Mesenteric fat pad (tissue), 1 donor: ENCODE results near the gene RFXAP. TPM values are rescaled to one million over a fixed set of nuclear protein-coding genes. Genes with fewer than 3 reads are reported as not detected.
A peak's percentile ranks its signal among the peaks of the same experiment; 100 is the strongest.
"Not testable (repeated sequence)": the region's sequence is repeated elsewhere in the genome, so short reads cannot be mapped to it uniquely, and the experiment has no call there.

Source experiments
- DNase-seq: peaks from one replicate; pipeline ENCODE4 v3.0.0-alpha.2; 2020; ENCODE audit warnings: low spot score
- long read RNA-seq: library from polyadenylated mRNA; unstranded; transcript quantifications from one replicate; pipeline ENCODE4 v2.0.0, GENCODE V29; 2020
- total RNA-seq: library from RNA; stranded (reverse); fragmentation: NEBNext Ultra II Directional; extraction: Animal tissue kit (Norgen Biotek cat#: 25700); gene quantifications from one replicate; pipeline ENCODE4 v1.2.1, GENCODE V29; 2021
- donor health status: DM: yes; HTN: yes; CAD: no.

Gene RFXAP, protein sequence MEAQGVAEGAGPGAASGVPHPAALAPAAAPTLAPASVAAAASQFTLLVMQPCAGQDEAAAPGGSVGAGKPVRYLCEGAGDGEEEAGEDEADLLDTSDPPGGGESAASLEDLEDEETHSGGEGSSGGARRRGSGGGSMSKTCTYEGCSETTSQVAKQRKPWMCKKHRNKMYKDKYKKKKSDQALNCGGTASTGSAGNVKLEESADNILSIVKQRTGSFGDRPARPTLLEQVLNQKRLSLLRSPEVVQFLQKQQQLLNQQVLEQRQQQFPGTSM
- total RNA-seq = 4.0 TPM
- long read RNA-seq, partial matches to known transcripts = 0 of 2 reads
- long read RNA-seq, other reads (novel, unspliced or antisense) = 1 of 2 reads

DNA sequence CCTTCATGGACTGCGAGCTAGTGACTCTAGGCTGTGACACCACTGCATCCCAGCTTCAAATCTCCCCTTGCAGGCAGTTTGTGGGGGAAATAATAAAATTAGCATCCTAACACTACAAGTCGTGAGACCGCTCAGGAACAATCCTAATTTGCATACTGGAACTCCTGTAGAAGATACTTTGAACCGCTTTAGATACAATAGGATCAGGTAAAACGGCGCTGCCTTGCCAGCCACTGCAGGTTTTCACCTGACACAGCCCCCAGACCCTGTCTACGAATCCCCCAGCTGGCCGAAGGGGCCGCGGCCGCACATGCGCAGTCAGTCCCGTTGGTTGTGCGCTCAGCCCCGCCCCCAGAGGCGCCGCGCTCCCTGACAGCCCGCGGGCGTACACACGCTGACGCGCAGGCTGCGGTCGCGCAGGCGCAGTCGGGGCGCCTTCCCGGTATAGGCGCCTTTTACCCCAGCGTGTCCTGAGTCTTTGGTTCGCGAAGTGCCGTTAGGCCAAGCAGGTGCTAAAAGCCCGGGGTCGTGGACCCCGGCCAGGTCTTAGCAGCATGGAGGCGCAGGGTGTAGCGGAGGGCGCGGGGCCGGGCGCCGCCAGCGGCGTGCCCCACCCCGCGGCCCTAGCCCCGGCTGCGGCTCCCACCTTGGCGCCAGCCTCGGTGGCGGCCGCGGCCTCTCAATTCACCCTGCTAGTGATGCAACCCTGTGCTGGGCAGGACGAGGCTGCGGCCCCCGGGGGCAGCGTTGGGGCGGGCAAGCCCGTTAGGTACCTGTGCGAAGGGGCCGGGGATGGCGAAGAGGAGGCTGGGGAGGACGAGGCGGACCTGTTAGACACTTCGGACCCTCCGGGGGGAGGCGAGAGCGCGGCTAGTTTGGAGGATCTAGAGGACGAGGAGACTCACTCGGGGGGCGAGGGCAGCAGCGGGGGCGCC is at the start of gene RFXAP:
RFXAP (plus strand) TSS at position 419 of the 935 bp plus-strand sequence; CDS start at position 555, 136 bp downstream.
- DNase-seq = peak; percentile 97

DNA sequence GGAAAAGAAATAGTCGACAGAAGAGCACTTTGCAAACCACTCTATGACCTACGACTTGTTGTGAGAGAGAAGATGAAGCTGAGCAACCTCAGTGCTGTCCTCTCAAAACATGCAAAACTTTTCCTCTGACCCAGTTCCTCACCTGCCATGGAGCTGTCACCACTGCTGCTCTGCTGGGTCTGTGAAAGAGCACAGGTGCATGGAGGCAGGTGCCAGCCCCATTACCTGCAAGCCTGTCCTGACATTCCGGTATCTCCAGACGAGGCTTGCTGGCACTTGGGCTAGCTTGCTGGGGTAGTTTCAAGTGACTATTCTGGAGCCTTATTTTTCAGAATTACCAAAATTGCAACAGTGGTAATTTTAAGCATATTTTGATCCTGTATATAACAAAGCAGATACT is 49.5 kb upstream of the RFXAP start:
- no peak for DNase-seq

DNA sequence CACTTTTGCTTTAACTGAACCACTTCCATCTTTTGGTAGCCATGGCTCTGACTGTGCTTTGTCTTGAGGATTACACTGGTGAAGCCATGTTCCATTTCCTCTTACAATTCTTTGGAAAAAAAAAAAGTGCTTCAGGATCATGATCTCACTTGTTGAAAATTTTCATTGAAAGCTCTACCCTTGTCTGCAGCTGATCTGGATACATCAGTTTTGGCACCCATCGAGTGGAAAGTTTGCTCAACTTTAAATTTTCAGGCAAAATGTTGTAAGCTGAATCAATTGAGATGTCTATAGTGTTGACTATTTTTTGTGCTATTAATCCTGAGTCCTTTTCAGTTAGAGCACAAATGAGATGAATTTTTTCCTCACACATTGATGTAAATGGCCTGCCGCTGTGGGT is 48.3 kb upstream of the RFXAP start:
- DNase-seq = no peak

DNA sequence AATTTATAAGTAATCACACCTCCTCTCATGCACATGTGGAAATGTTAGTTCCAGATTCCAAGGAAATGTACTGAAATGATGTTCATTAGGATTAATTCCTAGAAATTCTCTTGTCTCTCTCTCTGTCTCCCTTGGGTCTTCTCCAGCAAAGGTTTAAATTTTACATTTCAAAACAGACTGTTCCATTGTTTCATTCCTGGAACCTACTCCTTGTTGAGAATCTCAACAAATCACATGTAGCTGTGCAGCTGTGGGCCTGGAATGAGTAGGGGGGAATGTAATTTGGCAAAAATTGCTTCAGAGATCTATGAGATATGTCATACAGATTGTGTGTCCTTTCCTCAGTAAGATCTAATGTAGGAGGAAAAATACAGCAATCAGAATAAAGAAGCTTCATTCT is 46.2 kb upstream of the RFXAP start:
- no peak for DNase-seq

DNA sequence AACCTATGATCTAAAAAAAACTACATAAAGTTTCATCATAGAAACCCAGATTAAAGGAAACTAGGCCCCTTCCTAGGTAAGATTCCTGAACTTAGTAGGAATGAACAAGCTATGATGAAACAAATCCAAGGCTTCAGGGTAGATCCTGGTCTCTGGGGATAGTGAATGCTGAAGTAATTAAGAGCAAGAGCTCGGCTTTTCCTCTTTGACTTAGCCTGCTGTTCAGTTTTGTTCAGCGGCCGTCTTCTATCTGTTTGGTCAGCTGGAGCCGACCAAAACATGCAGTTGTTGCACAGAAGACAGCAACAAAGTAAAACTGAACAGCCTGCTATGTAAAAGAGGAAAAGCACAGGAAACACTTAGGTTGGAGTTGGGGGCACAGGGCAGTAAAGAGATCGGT is 44.1 kb upstream of the RFXAP start:
- no peak for DNase-seq

DNA sequence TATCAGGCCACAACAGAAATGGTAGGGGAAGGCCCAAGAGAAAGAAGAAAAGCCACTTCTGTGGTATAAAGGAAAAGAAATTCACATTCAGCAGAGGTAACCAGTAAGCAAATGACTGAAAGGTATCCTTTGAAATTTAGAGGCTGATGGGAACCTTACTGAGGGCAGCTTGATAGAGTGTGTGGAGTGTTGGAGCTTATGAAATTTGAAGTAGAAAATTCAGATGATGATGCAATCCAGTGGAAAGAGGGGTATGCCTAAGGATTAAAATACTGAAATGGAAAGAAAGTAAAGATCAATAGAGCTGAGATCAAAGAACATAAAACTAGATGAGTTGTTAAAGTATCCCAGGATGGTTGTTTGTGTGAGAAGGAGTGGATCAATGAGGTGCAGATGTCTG is 42.8 kb upstream of the RFXAP start:
- DNase-seq = no peak

DNA sequence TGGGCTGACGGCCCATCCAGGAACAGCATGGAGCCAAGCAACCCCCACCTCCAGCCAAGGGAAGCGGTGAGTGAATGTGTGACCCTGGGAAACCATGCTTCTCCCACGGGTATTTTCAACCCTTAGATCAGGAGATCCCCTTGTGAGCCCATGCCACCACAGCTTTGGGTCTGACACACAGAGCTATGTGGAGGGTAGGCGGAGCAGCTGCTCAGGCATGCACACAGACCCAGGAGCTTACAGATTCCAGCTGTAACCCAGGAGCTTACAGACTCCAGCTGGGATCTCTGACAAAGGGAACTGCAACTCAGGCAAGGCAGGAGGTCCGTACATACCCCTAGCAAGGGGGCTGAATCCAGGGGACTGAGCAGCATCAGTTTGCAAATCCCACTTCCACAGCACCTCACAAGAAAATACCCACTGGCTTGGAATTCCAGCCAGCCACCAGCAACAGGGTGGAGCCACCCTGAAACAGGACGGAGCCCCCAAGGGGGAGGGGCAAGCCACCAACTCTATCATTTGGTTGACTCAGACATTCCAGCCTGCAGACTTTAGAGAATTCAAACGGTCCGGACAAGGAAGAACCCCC is 40.8 kb upstream of the RFXAP start:
- DNase-seq = no peak

DNA sequence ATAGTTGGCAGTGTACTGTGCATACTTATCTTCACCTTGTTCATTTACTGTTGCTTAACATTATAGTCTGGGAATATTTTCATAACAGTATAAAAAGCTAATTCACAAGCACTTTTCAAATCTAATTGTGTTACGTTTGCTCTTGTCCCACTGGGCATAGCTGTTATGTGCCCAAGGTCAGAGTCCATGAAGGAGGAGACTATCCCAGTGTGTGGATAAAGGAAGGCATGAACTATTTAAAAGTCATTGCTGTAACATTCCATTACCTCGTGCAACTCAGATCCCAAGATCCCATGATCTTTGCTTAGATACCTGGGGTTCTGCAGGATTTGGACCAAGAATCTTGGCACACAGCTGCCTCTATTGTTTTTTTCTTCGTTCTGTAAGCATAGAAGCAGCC is 35.1 kb upstream of the RFXAP start:
- DNase-seq = no peak

DNA sequence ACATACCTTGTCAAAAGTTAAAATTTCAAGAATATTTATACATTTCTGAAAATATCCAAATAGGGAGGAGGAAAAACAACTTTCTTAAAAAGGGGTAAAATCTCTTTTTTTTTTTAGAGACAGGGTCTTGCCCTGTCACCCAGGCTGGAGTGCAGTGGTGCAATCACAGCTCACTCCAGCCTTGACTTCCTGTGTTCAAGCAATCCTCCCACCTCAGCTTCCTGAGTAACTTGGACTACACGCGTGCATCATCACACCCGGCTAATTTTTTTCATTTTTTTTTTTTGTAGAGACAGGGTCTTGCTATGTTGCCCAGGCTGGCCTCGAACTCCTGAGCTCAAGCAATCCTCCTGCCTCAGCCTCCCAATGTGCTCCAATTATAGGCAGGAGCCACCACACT is 32.8 kb upstream of the RFXAP start:
- DNase-seq = not testable (repeated sequence)

DNA sequence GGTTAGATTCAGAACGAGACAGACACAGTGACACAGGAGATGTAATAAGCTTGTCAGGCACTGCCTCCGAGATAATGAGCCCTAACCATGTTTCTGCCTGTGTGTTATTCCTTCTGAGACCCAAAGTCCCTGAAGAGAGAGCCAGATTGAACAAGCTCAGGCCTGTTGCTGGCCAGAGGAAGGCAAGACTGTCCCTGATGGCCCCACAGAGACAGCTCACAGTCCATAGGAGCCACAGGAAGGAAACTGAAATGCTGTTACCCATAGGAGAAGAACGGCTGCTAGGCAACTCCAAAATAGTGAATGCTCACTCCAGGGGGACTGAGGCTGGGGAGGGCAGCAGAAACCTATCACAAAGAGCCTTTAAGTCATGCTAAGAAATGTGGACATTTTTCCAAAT is 31.8 kb upstream of the RFXAP start:
- no peak for DNase-seq

DNA sequence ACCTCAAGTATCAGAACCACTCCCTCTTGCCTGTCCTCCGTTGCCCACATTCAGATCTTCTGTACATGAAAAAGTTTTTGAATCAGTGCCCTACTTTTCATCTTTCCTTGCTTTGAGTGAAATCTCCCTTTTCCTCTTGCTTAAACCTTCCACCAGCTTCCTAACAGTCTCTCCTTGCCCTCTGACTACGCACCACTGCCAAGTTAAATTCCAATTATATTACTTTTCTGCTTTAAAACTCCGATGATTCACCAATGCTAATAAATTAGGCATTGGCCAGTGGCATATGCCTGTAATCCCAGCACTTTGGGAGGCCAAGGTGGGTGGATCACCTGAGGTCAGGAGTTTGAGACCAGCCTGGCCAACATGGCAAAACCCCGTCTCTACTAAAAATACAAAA is 30.7 kb upstream of the RFXAP start:
- no peak for DNase-seq

DNA sequence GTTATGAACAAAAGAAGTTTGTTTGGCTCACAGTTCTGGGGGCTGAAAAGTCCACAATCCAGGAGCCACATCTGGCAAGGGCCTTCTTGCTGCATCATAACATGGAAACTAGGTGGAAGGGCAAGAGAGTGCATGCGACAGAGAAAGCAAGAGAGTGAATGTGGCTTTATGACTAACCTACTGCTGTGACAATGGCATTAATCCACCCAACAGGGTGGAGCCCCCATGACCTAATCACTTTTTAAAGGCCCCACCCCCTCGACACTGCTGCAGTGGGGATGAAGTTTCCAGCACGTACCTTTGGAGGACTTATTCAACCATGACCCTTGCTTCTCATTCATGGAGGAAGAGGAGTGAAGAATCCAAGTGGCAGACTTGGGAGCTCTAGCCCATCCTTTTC is 30.0 kb upstream of the RFXAP start:
- no peak for DNase-seq

DNA sequence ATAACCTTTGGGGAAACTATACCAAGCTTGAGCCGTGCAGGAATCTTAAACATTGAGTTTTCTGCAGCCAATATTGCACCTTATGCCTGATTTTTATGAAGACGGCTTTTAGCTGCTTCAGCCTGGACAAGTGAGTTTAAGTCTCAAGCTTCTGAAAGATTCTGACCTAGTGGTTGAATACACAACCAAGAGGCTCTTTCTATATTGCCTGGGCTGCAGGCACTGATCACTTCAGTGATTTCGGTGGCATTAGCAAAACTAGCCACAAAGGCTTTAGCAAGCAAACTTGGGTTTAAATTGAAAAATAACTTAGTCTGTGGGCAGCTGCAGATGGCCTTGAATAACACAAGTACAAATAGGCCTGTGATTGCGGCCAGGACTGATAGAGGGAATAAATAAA is 29.3 kb upstream of the RFXAP start:
- DNase-seq = no peak

DNA sequence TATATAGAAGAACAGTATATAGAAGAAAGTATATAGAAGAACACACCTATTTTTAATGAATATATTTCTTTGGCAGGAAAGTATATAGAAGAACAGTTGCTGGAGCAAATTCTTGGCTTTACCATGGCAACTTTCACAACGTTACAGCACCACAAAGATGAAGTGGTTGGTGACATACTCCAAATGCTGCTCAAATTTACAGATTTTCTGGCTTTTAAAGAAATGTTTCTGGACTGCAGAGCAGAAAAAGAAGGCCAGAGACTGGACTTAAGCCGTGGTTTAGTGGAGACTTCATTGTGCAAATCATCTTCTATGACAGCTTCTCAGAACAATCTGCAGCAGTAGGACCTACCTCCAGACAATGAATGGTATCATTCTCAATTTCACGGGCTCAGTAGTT is 24.3 kb upstream of the RFXAP start:
- DNase-seq = no peak

DNA sequence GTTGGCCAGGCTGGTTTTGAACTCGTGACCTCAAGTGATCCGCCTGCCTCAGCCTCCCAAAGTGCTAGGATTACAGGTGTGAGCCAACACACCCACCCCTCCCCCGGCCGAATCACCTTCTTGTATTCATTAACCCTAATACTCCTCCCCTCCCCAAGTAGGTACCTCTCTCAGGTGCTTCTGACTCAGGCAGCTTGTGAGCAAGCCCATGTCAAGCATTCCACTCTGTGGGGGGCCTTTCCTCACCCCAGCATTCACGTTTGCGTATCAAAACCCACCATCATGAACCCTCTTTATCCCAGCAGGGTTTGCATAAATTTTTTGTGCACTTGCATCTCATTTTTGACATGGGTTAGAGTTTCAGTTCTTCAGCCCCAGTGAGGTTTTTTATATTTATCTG is 23.6 kb upstream of the RFXAP start:
- no peak for DNase-seq

DNA sequence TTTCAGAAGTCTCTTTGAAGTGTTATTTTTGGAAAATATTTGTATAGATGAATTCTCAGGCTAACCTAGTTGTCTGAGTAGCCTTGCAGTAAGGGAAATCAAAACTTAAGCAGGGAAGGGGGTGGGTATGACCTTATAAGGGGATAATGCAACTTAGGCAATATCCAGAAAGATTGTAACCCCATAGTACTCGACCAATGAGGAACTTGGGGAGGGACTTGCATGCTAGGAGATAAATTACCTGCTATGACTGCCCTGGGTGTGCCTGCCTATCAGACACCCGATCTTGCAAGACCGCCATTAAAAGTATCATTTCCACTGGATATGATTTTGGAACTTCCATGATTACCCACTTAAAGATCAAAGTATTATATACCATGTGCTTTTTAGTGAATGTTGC is 23.0 kb upstream of the RFXAP start:
- DNase-seq = no peak

DNA sequence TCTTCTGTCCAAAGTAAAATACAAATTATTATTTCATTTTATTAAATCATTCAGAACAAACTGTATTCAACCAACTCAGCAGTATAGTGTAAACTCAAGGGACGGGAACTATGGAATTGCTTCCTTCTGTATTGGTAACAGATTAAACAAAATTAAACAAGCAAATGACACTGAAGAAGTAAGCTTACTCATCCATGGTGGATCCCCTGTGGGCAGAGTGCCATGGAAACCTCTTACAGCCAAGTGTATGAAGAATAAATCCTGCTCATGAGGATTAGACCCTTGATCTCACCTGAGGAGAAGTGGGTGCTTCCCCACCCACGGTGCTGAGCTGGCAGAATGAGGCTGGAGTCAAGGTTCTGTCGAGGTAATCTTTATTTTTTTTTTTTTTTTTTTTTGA is 18.0 kb upstream of the RFXAP start:
- no peak for DNase-seq

DNA sequence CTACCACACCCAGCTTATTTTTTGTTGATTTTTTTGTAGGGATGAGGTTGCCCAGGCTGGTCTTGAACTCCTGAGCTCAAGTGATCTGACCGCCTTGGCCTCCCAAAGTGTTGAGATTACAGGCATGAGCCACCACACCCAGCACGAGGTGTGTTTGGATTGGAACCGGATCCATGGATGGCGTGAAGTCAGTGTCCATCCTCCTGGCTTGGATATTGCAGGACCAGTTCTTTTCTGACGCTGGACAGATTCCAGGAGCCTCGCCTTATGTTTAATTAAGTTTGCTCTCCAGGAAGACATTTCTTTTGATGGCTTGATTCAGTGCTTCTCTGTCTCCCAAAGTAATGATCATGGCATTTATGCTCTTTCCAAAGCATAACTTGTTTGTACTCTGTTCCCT is 14.4 kb upstream of the RFXAP start:
- no peak for DNase-seq

DNA sequence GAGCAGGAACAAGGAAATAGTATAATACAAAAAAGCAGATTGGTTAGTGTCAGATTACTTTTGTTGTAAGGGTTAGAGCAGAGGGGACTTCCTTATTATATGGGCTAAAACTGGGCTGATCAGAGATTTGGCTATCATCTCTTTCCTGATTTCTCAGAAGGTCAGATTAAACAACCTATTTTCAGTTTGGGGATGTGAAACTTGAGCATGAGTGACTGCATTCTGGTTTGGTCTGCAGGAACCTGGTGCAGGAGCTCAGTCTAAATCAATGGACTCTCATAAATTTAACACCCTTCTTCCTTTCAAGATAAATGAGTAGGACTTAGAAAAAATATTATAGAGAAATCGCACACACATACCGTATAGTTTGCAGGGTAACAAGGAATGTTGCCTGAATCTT is 12.9 kb upstream of the RFXAP start:
- no peak for DNase-seq

DNA sequence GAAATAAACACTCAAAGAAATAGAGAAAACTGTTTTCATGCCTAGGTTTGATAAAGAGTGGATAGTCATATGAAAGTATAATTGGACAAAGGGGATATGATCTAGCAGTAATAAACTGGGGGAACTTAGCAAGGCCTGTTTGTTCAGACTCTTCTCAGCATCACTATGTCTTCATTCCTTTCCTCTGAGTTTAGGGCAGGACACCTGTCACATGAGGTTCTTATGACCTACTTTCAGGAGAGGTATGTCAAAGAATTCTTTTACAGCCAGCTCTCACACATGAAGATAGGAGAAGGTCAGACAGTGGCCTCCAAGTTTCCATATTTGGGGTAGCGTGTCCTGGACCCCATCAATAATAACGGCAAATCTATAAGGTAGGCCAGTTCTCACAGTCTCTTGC is 11.4 kb upstream of the RFXAP start:
- DNase-seq = no peak

DNA sequence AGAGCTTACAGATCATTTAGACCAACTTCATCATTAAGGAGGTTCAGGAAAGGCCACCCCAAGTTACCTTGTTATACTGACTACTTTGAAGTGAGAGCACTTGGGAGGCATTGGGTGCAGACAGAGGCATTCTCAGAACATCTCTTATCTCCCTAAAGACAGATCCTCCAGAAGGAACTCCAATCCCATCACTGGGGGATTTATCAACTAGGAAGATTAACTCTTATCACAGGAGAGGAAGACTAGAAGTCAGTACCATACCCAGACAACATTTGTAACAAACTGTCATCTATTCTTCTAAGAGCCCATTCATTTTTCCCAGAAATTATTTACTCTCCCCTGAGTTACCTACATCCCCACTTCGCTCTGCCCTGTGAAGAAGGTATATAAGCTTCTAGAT is 5.8 kb upstream of the RFXAP start:
- no peak for DNase-seq

DNA sequence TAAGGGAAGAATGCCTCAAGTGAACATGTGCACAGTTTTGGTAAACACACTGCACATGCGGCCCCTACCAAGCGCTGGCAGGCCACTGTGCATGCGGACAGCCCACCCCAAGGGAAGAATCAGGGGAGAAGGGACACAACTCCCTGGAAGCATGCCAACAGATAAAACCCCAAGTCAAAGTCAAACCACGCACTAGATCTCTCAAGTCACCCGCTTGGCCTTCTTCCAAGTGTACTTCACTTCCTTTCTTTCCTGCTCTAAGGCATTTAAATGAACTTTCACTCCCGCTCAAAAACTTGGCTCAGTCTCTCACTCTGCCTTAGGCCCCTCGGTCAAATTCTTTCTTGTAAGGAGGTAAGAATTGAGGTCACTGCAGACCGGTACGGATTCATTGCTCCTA is 4.6 kb upstream of the RFXAP start:
- DNase-seq = no peak
